GM21423 (cell line): Measurements from ENCODE around the gene NAIF1.
A peak's percentile ranks its signal among the peaks of the same experiment; 100 is the strongest.
"Not testable (repeated sequence)": the region's sequence is repeated elsewhere in the genome, so short reads cannot be mapped to it uniquely, and the experiment has no call there.

Source experiments
- ATAC-seq: cut with Tn5 transposase; IDR thresholded peaks from one replicate; pipeline ENCODE4 v1.9.1; 2021; ENCODE audit warnings: mild to moderate bottlenecking, moderate library complexity; ENCODE audit not compliant: unreplicated experiment

NAIF1 gene

DNA sequence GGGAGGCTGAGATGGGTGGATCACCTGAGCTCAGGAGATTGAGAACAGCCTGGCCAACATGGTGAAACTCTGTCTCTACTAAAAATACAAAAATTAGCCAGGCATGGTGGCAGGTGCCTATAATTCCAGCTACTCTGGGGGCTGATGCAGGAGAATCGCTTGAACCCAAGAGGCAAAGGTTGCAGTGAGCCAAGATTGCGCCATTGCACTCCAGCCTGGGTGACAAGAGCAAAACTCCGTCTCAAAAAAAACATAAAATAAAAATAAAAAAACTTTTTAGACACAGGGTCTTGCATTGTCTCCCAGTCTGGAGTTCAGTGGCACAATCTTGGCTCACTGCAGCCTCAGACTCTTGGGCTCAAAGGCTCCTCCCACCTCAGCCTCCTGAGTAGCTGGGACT is 30.6 kb downstream of the NAIF1 start:
- ATAC-seq: not testable (repeated sequence)

- no peak for ATAC-seq
Measured at GRCh38 chr9:128034821-128035652, 32.1 kb downstream of the NAIF1 start.

DNA sequence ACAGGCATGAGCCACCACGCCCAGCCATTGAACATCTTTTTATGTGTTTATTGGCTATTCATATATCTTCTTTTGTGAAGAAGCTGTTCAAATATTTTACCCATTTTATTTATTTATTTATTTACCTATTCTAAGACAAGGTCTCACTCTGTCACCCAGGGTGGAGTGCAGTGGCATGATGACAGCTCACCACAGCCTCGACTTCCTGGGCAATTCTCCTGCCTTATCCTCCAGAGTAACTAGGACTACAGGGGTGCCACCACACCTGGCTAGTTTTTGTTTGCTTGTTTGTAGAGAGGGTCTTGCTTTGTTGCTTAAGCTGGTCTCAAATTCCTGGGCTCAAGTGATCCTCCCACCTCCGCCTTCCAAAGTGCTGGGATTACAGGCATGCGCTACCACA is 33.5 kb downstream of the NAIF1 start:
- no peak for ATAC-seq

DNA sequence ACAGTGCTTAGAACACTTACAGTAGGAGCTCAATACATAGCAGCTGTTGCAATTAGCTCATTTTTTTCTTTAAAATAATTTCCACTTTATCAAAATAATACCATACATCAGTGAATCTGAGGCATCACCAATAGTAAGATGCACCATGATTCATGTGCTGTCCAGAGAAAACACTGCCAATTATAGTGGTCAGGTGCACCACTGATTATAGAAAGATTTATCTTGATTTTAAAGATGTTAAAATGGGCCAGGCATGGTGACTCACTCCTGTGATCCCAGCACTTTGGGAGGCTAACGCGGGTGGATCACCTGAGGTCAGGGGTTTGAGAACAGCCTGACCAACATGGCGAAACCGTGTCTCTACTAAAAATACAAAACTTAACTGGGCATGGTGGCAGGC is 39.4 kb downstream of the NAIF1 start:
- no peak for ATAC-seq

DNA sequence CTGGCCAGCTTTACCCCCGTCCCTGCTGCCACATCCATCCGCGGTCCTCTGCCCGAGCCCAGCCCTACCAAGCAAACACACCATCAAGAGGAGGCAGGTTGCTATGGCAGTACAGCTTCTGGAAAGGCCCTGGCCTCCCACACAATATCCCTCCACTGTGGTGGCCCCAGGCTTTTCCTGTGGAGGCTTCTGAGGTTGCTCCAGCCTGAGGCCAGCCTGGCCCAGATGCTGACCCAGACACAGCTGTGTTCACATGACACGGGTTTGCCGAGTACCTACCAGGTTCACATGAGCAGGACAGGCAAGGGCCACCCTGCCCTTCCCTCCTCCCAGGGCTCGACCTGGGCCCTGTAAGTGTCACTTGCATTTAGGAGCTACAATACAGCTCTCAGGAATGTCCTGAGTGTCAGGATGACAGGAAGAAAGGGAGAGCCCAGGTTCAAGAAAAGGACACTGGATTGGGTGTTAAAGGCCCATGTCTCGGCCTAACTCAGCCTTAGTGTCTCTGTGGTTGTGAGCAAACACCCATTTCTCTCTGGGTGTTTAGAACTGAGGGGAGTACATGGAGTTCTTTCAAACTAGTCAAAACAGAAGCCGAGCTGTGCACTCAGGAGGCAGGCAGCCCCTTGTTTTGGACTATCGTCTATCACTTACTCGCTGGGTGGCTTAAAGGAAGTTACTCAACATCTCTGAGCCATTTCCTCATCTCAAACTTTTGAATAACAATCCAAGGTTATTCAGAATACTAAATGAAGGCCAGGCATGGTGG is 40.2 kb downstream of the NAIF1 start:
- peak; percentile 18 for ATAC-seq

DNA sequence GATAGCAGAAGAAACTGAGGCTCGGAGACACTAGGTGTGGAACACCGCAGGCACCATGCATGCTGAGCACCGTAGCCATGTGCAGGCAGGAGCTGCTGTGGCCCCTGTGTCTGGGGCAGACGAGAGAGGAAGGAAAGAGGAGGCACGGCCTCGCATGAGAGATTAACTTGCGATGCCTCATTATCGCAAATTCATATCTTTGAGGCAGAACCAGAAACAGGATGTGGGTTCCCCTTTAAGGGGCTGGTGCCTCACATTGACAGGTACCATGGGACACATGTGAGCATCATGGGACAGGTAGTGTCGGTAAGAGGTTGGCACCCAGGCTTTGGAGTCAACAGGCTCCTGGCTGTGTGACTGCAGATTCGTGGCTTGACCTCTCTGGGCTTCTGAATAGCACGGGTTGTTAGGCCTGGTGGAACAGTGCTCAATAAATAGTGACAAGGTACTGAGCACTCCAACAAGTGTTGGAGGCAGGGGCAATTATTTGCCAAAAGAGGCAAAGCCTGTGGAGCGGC is 40.8 kb downstream of the NAIF1 start:
- peak; percentile 49 for ATAC-seq

GRCh38 chr9:128025736-128026135 is 41.4 kb downstream of the NAIF1 start:
- no peak for ATAC-seq

- ATAC-seq: no peak
Measured at GRCh38 chr9:128024761-128025308, 42.3 kb downstream of the NAIF1 start.

DNA sequence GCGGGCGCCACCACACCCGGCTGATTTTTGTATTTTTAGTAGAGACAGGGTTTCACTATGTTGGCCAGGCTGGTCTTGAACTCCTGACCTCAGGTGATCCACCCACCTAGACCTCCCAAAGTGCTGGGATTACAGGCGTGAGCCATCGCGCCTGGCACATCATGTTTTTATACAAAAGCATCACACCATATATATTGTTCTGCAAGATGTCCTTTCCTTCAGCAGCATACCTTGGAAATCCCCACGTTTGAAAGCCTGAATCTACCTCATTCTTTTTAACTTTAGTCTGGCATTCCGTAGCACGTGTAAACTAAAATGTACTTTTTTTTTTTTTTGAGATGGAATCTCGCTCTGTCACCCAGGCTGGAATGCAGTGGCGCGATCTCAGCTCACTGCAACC is 43.4 kb downstream of the NAIF1 start:
- not testable (repeated sequence) for ATAC-seq

DNA sequence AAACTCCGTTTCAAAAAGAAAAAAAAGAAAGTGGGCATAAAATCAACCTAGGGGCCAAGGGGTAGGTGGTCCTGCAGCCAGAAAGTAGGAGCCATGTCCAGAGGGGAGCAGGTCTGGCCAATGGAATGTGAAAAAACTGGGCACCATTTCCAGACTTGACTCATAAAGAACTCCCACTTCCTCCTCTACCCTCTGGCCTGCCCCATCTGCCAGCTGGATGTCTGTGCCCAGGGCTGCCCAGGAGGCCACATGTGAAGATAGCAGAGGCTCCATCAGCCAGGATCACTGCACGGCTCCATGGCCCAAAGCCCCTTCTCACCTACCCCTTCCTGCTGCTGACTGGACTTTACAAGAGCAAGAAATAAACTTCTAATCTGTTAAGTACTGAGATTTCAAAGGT is 44.2 kb downstream of the NAIF1 start:
- ATAC-seq: no peak

GRCh38 chr9:128021098-128021497 is 46.0 kb downstream of the NAIF1 start:
- no peak for ATAC-seq

GRCh38 chr9:128020692-128021091 is 46.4 kb downstream of the NAIF1 start:
- no peak for ATAC-seq

DNA sequence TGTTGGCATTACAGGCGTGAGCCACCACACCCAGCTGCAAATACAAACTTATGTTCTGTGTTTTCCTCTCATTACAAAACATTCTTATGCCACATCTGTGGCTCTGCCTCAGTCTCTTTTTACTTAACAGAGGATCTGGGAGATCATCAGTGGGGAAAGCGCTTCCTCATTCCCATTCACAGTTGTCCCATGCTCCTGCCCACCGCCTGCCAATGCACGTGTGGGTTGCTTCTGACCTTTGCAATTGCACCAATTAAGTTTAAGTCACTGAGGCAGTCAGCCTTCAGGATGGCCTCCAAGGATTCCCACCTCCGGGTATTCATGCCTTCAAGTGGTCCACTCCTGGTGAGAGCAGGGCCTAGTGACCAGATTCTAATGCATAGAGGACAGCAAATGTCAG is 51.4 kb downstream of the NAIF1 start:
- no peak for ATAC-seq
